ENCODE measurements around the gene DGCR2.

Gene DGCR2

DNA sequence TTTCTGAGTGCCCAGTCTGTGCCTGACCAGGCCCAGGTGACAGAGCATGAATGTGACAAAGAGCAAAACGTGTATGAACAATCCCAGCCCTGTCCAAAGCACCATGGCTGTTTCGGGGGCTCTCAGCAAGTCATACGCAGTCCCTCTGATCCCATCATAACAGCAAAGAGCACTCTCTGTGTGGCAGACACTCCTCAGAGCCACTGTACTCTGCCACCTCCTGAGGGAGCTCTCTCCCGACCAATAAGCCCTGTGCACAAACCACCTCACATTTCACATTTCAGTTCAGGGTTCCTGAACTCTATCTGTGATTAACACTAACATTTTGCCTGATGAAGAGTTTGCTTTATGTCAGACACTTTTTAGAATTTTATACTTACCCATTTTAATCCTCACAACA is 6.6 kb downstream of the DGCR2 start:
- TF ChIP-seq, protein P1, sequence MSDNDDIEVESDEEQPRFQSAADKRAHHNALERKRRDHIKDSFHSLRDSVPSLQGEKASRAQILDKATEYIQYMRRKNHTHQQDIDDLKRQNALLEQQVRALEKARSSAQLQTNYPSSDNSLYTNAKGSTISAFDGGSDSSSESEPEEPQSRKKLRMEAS (IDR thresholded peaks at IDR 0.05) = no peak
- TF ChIP-seq TAF1 (IDR thresholded peaks at IDR 0.05; ENCODE audit: low read depth) (no peak), CREB1 (IDR thresholded peaks at IDR 0.05; ENCODE audit: low read depth) (no peak), EP300 (IDR thresholded peaks at IDR 0.05; ENCODE audit: borderline replicate concordance) (no peak), TCF12 (IDR thresholded peaks at IDR 0.05; ENCODE audit: low read depth) (no peak), ZBTB7A (IDR thresholded peaks at IDR 0.05; ENCODE audit: low read depth) (no peak), CEBPB (IDR thresholded peaks at IDR 0.05) (no peak), NFIC (IDR thresholded peaks at IDR 0.05) (no peak), FOXM1 (IDR thresholded peaks at IDR 0.05; ENCODE audit: borderline replicate concordance, low read depth) (no peak), EGR1 (IDR thresholded peaks at IDR 0.05) (no peak), YY1 (IDR thresholded peaks at IDR 0.05; ENCODE audit: low read depth) (no peak)
- TF ChIP-seq, protein P2, sequence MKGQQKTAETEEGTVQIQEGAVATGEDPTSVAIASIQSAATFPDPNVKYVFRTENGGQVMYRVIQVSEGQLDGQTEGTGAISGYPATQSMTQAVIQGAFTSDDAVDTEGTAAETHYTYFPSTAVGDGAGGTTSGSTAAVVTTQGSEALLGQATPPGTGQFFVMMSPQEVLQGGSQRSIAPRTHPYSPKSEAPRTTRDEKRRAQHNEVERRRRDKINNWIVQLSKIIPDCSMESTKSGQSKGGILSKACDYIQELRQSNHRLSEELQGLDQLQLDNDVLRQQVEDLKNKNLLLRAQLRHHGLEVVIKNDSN (IDR thresholded peaks at IDR 0.05) = no peak

DNA sequence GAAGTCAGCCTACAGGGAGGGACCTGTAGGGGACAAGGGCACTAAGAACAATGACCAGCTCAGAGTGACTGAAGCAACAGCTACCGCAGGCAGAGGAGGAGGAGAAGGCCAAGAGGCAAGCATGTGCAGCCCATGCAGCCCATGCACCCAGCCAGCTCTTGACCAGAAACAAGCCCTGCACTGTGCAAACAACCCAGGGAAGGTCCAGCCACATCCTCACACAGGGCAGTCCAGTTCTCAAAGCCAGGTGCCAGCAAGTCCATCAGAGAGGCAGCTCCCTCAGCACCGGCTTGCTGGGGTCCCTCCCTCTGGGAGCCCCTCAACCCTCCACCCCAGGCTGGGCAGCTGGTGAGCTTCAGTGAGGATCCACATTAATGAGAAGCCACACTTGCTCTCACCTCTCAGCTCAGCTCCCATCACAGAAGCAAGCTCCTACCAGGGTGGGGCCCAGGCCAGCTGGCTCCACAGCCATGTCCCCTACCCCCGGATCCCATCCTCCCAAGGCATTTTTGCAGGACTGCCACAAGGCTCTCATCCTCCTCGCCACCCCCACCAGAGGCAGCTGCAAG is 7.1 kb downstream of the DGCR2 start:
- TF ChIP-seq EGR1 (IDR thresholded peaks at IDR 0.05) (no peak), EP300 (IDR thresholded peaks at IDR 0.05; ENCODE audit: borderline replicate concordance) (no peak), TEAD4 (IDR thresholded peaks at IDR 0.05) (no peak), CEBPB (IDR thresholded peaks at IDR 0.05) (no peak), FOXM1 (IDR thresholded peaks at IDR 0.05; ENCODE audit: borderline replicate concordance, low read depth) (no peak), RAD21 (IDR thresholded peaks at IDR 0.05; ENCODE audit: low read depth) (no peak), YY1 (IDR thresholded peaks at IDR 0.05; ENCODE audit: low read depth) (no peak), ZBTB7A (IDR thresholded peaks at IDR 0.05; ENCODE audit: low read depth) (no peak), TAF1 (IDR thresholded peaks at IDR 0.05; ENCODE audit: low read depth) (no peak), TCF12 (IDR thresholded peaks at IDR 0.05; ENCODE audit: low read depth) (no peak), CREB1 (IDR thresholded peaks at IDR 0.05; ENCODE audit: low read depth) (no peak), NFIC (IDR thresholded peaks at IDR 0.05) (no peak)
- TF ChIP-seq, protein P1 (IDR thresholded peaks at IDR 0.05) = no peak
- TF ChIP-seq, protein P2 (IDR thresholded peaks at IDR 0.05) = no peak
- TF ChIP-seq, protein P3, sequence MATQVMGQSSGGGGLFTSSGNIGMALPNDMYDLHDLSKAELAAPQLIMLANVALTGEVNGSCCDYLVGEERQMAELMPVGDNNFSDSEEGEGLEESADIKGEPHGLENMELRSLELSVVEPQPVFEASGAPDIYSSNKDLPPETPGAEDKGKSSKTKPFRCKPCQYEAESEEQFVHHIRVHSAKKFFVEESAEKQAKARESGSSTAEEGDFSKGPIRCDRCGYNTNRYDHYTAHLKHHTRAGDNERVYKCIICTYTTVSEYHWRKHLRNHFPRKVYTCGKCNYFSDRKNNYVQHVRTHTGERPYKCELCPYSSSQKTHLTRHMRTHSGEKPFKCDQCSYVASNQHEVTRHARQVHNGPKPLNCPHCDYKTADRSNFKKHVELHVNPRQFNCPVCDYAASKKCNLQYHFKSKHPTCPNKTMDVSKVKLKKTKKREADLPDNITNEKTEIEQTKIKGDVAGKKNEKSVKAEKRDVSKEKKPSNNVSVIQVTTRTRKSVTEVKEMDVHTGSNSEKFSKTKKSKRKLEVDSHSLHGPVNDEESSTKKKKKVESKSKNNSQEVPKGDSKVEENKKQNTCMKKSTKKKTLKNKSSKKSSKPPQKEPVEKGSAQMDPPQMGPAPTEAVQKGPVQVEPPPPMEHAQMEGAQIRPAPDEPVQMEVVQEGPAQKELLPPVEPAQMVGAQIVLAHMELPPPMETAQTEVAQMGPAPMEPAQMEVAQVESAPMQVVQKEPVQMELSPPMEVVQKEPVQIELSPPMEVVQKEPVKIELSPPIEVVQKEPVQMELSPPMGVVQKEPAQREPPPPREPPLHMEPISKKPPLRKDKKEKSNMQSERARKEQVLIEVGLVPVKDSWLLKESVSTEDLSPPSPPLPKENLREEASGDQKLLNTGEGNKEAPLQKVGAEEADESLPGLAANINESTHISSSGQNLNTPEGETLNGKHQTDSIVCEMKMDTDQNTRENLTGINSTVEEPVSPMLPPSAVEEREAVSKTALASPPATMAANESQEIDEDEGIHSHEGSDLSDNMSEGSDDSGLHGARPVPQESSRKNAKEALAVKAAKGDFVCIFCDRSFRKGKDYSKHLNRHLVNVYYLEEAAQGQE (IDR thresholded peaks at IDR 0.05; ENCODE audit: low read depth) = no peak

DNA sequence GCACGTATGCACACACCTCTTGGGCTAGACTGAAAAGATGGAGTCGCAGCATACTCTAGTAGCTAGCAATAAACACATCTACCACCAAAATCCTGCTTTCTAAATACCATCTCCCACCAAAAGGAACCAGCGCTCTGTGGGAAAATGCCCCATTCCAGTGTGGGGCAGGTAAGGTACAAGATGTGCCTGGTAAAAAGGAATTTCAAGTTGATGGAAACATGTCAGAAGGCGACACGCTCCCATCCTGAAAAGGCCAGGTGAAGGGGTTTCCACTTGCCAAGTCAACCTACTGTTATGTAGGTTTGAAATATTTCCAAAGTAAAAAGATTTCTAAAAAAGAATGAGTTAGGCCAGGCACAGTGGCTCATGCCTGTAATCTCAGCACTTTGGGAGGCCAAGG is 8.8 kb downstream of the DGCR2 start:
- TF ChIP-seq CEBPB (IDR thresholded peaks at IDR 0.05) (no peak), EGR1 (IDR thresholded peaks at IDR 0.05) (no peak), CREB1 (IDR thresholded peaks at IDR 0.05; ENCODE audit: low read depth) (no peak), TCF12 (IDR thresholded peaks at IDR 0.05; ENCODE audit: low read depth) (no peak), EP300 (IDR thresholded peaks at IDR 0.05; ENCODE audit: borderline replicate concordance) (no peak), FOXM1 (IDR thresholded peaks at IDR 0.05; ENCODE audit: borderline replicate concordance, low read depth) (no peak), TAF1 (IDR thresholded peaks at IDR 0.05; ENCODE audit: low read depth) (no peak), ZBTB7A (IDR thresholded peaks at IDR 0.05; ENCODE audit: low read depth) (no peak), NFIC (IDR thresholded peaks at IDR 0.05) (no peak), YY1 (IDR thresholded peaks at IDR 0.05; ENCODE audit: low read depth) (no peak), TEAD4 (IDR thresholded peaks at IDR 0.05) (no peak)
- TF ChIP-seq, protein P2 (IDR thresholded peaks at IDR 0.05) = no peak
- TF ChIP-seq, protein P3 (IDR thresholded peaks at IDR 0.05; ENCODE audit: low read depth) = no peak
- TF ChIP-seq, protein P1 (IDR thresholded peaks at IDR 0.05) = no peak

DNA sequence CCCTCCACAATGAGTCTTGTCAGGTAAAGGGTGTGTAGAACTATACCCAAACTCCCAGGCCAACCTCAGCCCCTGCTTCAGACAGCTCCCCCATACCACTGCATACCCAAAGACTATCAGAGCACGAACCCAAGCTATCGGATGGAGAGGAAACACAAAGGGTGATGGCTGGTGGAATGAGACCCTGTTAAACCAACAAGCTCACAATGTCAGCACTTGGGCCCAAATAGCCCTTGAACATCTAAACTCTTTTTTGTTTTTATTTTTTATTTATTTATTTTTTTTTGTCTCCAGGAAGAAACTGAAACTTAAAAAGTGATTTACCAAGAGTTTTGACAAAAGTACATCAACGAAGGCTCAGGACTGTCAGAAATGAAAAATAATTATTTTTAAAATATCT is 10.6 kb downstream of the DGCR2 start:
- TF ChIP-seq CEBPB (IDR thresholded peaks at IDR 0.05) (no peak), ZBTB7A (IDR thresholded peaks at IDR 0.05; ENCODE audit: low read depth) (no peak), EP300 (IDR thresholded peaks at IDR 0.05; ENCODE audit: borderline replicate concordance) (no peak), EGR1 (IDR thresholded peaks at IDR 0.05) (no peak), NFIC (IDR thresholded peaks at IDR 0.05) (no peak), TAF1 (IDR thresholded peaks at IDR 0.05; ENCODE audit: low read depth) (no peak), TCF12 (IDR thresholded peaks at IDR 0.05; ENCODE audit: low read depth) (no peak)
- TF ChIP-seq, protein P1 (IDR thresholded peaks at IDR 0.05) = no peak
- TF ChIP-seq, protein P2 (IDR thresholded peaks at IDR 0.05) = no peak
- TF ChIP-seq, protein P3 (IDR thresholded peaks at IDR 0.05; ENCODE audit: low read depth) = no peak
